Smooth muscle cell (in vitro differentiated cells): ENCODE results near the gene ZNF536. TPM values are rescaled to one million over a fixed set of nuclear protein-coding genes. Genes with fewer than 3 reads are reported as not detected.

Experiments used
- DNase-seq: peaks from one replicate; lab custom pipeline; 2025; ENCODE audit not compliant: unreplicated experiment; lab: John Stamatoyannopoulos, UW
- H2AFZ ChIP-seq: fragments of 200-600 bp; sonication (generic); 2 replicates; pipeline ENCODE4 v1.6.0; 2016; ENCODE audit warnings: antibody characterized with exemption, low read depth, mild to moderate bottlenecking
- H3F3A ChIP-seq: fragments of 200-600 bp; sonication (generic); 2 replicates; pipeline ENCODE4 v1.6.0; 2017; ENCODE audit warnings: antibody characterized with exemption, low read depth
- H3K27ac ChIP-seq: fragments of 200-600 bp; sonication (generic); 2 replicates; pipeline ENCODE4 v1.5.1; 2016; ENCODE audit warnings: low read depth, mild to moderate bottlenecking
- H3K27me3 ChIP-seq: fragments of 200-600 bp; sonication (generic); 2 replicates; pipeline ENCODE4 v1.6.1; 2016; ENCODE audit warnings: low read depth, mild to moderate bottlenecking
- H3K36me3 ChIP-seq: fragments of 200-600 bp; sonication (generic); 2 replicates; pipeline ENCODE4 v1.5.1; 2016; ENCODE audit warnings: low read depth
- H3K4me1 ChIP-seq: fragments of 200-600 bp; sonication (generic); 2 replicates; pipeline ENCODE4 v1.5.1; 2016; ENCODE audit warnings: low read depth
- H3K4me2 ChIP-seq: fragments of 200-600 bp; sonication (generic); 2 replicates; pipeline ENCODE4 v1.6.0; 2016; ENCODE audit warnings: mild to moderate bottlenecking
- H3K4me3 ChIP-seq: fragments of 200-600 bp; sonication (generic); 2 replicates; pipeline ENCODE4 v1.5.1; 2016; ENCODE audit warnings: mild to moderate bottlenecking
- H3K79me2 ChIP-seq: fragments of 200-600 bp; sonication (generic); 2 replicates; pipeline ENCODE4 v1.6.0; 2016; ENCODE audit warnings: low read depth, mild to moderate bottlenecking
- H3K9ac ChIP-seq: fragments of 200-600 bp; sonication (generic); 2 replicates; pipeline ENCODE4 v1.6.0; 2016; ENCODE audit warnings: low read depth
- H3K9me3 ChIP-seq: fragments of 200-600 bp; sonication (generic); replicated peaks from 2 replicates; pipeline ENCODE4 v1.5.1; 2016; ENCODE audit warnings: low read depth
- H4K20me1 ChIP-seq: fragments of 200-600 bp; sonication (generic); 2 replicates; pipeline ENCODE4 v1.6.0; 2016; ENCODE audit warnings: low read depth
- CTCF ChIP-seq: fragments of 200-600 bp; sonication (generic); IDR thresholded peaks from 2 replicates; pipeline ENCODE4 v1.5.1; 2017; ENCODE audit warnings: borderline replicate concordance, mild to moderate bottlenecking, antibody characterized with exemption; ENCODE audit not compliant: insufficient read depth, poor library complexity, severe bottlenecking
- WGBS: methylation state at CpG from one replicate; pipeline ENCODE4 v1.1.7; 2016; ENCODE audit warnings: low lambda C conversion rate; 5-methylcytosine and 5-hydroxymethylcytosine counted together
- polyA plus RNA-seq: library from polyadenylated mRNA; unstranded; fragments of >200 nt; fragmentation: Nextera tagmentation; extraction: Ambion mirVana; gene quantifications from 2 replicates; pipeline ENCODE4 v1.2.1, GENCODE V29; 2016
- total RNA-seq: library from RNA; depleted of rRNA; stranded (reverse); fragments of >200 nt; gene quantifications from 2 replicates; pipeline ENCODE4 v1.2.3, GENCODE V29; 2014

The ZNF536 gene
- total and polyA plus RNA-seq, 2 experiments from 2014 or later = not detected

- TF ChIP-seq CTCF = no peak
- Histone ChIP-seq H3K79me2 (no peaks in the 10 kb centered on the region), H3K9ac (no peak overlapping the region), H2AFZ (no peak overlapping the region), H3K9me3 (no peaks in the 10 kb centered on the region), H3F3A (no peaks in the 10 kb centered on the region), H3K4me3 (no peak overlapping the region), H3K36me3 (no peaks in the 10 kb centered on the region), H3K27ac (no peak overlapping the region), H4K20me1 (no peaks in the 10 kb centered on the region), H3K4me1 (no peaks in the 10 kb centered on the region), H3K27me3 (peaks cover 85% of the 10 kb centered on the region), H3K4me2 (no peak overlapping the region)
- WGBS = 84% methylated on average over 14 of the region's 14 CpGs
- no peak for DNase-seq
Observed at GRCh38 chr19:30379841-30380610, 7.8 kb downstream of the ZNF536 start.

GRCh38 chr19:30381366-30381765, 9.2 kb downstream of the ZNF536 start:
- Histone ChIP-seq H3K9me3 (no peaks in the 10 kb centered on the region), H4K20me1 (no peaks in the 10 kb centered on the region), H3K36me3 (no peaks in the 10 kb centered on the region), H3F3A (no peaks in the 10 kb centered on the region), H3K4me3 (no peak overlapping the region), H3K27ac (no peak overlapping the region), H3K4me2 (no peak overlapping the region), H3K79me2 (no peaks in the 10 kb centered on the region), H2AFZ (no peak overlapping the region), H3K4me1 (no peaks in the 10 kb centered on the region), H3K27me3 (peaks cover 85% of the 10 kb centered on the region), H3K9ac (no peak overlapping the region)
- TF ChIP-seq CTCF = no peak
- WGBS = 84% methylated on average over 4 of the region's 4 CpGs
- no peak for DNase-seq

GRCh38 chr19:30385174-30385573, 13.0 kb downstream of the ZNF536 start:
- H3K79me2 ChIP-seq = no peaks in the 10 kb centered on the region
- no peak overlapping the region for H3K4me3 ChIP-seq
- H3K9me3 ChIP-seq = no peaks in the 10 kb centered on the region
- H3K4me2 ChIP-seq = no peak overlapping the region
- H3K9ac ChIP-seq = no peak overlapping the region
- no peak for TF ChIP-seq CTCF
- H3K36me3 ChIP-seq = no peaks in the 10 kb centered on the region
- no peak for DNase-seq
- H3K27ac ChIP-seq = no peak overlapping the region
- H4K20me1 ChIP-seq = no peaks in the 10 kb centered on the region
- WGBS = 95% methylated on average over 9 of the region's 9 CpGs
- no peaks in the 10 kb centered on the region for H3K4me1 ChIP-seq
- no peaks in the 10 kb centered on the region for H3F3A ChIP-seq
- peaks cover 74% of the 10 kb centered on the region for H3K27me3 ChIP-seq
- no peak overlapping the region for H2AFZ ChIP-seq

- Histone ChIP-seq H3K36me3 (no peaks in the 10 kb centered on the region), H3K9me3 (no peaks in the 10 kb centered on the region), H4K20me1 (no peaks in the 10 kb centered on the region), H3F3A (no peaks in the 10 kb centered on the region), H3K4me1 (no peaks in the 10 kb centered on the region), H3K27ac (no peak overlapping the region), H2AFZ (no peak overlapping the region), H3K79me2 (no peaks in the 10 kb centered on the region), H3K4me3 (no peak overlapping the region), H3K27me3 (peaks cover 75% of the 10 kb centered on the region), H3K9ac (no peak overlapping the region), H3K4me2 (no peak overlapping the region)
- no peak for TF ChIP-seq CTCF
- WGBS = 85% methylated on average over 5 of the region's 5 CpGs
- DNase-seq = no peak
Observed at GRCh38 chr19:30385666-30386065, 13.5 kb downstream of the ZNF536 start.
